Neural cell (in vitro differentiated cells): Measurements from ENCODE around the gene ANKRD35. TPM values are rescaled to one million over a fixed set of nuclear protein-coding genes. Genes with fewer than 3 reads are reported as not detected.

Source experiments
- H2AFZ ChIP-seq: fragments of 200-600, 300-800 bp; sonication (generic), shearing (Covaris generic); 2 replicates; pipeline ENCODE4 v1.6.0; 2014; ENCODE audit warnings: low read depth, mild to moderate bottlenecking, antibody characterized with exemption, low read length, moderate library complexity
- H3F3A ChIP-seq: fragments of 200-600 bp; shearing (Covaris generic); 2 replicates; pipeline ENCODE4 v1.6.1; 2016; ENCODE audit warnings: mild to moderate bottlenecking, moderate library complexity, mixed read lengths, antibody characterized with exemption, low read length; ENCODE audit not compliant: insufficient read depth, poor library complexity, severe bottlenecking
- H3K27ac ChIP-seq: fragments of 200-600, 300-800 bp; sonication (generic), shearing (Covaris generic); 2 replicates; pipeline ENCODE4 v1.5.1; 2014; ENCODE audit warnings: mild to moderate bottlenecking, low read length, moderate library complexity
- H3K27me3 ChIP-seq: fragments of 300-800, 200-600 bp; sonication (generic), shearing (Covaris generic); 2 replicates; pipeline ENCODE4 v1.6.0; 2014; ENCODE audit warnings: mild to moderate bottlenecking, low read depth, low read length, moderate library complexity; ENCODE audit not compliant: insufficient read depth
- H3K36me3 ChIP-seq: fragments of 300-800, 200-600 bp; sonication (generic), shearing (Covaris generic); 2 replicates; pipeline ENCODE4 v1.5.1; 2014; ENCODE audit warnings: mild to moderate bottlenecking, antibody characterized with exemption, low read length, moderate library complexity; ENCODE audit not compliant: insufficient read depth
- H3K4me2 ChIP-seq: fragments of 300-800, 200-600 bp; sonication (generic), shearing (Covaris generic); 2 replicates; pipeline ENCODE4 v1.6.0; 2014; ENCODE audit warnings: mild to moderate bottlenecking, low read length
- H3K4me3 ChIP-seq: fragments of 300-800, 200-600 bp; sonication (generic), shearing (Covaris generic); 2 replicates; pipeline ENCODE4 v1.5.1; 2014; ENCODE audit warnings: mild to moderate bottlenecking, low read length, moderate library complexity
- H3K79me2 ChIP-seq: fragments of 200-600 bp; shearing (Covaris generic); replicated peaks from 2 replicates; pipeline ENCODE4 v1.6.0; 2014; ENCODE audit warnings: mild to moderate bottlenecking, low read length, moderate library complexity; ENCODE audit not compliant: insufficient read depth
- H3K9ac ChIP-seq: fragments of 300-800, 200-600 bp; sonication (generic), shearing (Covaris generic); 2 replicates; pipeline ENCODE4 v1.6.1; 2016; ENCODE audit warnings: mild to moderate bottlenecking, low read length, mixed read lengths
- H3K9me2 ChIP-seq: fragments of 200-600 bp; shearing (Covaris generic); 2 replicates; pipeline ENCODE4 v1.6.1; 2016; ENCODE audit warnings: mild to moderate bottlenecking, low read length, mixed read lengths; ENCODE audit not compliant: insufficient read depth
- H3K9me3 ChIP-seq: fragments of 200-600, 300-800 bp; sonication (generic), shearing (Covaris generic); 2 replicates; pipeline ENCODE4 v1.6.1; 2016; ENCODE audit warnings: mild to moderate bottlenecking, mixed run types, low read length, moderate library complexity, mixed read lengths
- H4K20me1 ChIP-seq: fragments of 200-600 bp; shearing (Covaris generic); 2 replicates; pipeline ENCODE4 v1.6.1; 2016; ENCODE audit warnings: mild to moderate bottlenecking, mixed run types; ENCODE audit not compliant: insufficient read depth
- CTCF ChIP-seq: fragments of 450-650 bp; IDR thresholded peaks from 2 replicates; pipeline ENCODE4 v1.5.1; 2014; ENCODE audit warnings: antibody characterized with exemption, mild to moderate bottlenecking, moderate library complexity; ENCODE audit not compliant: poor library complexity, severe bottlenecking
- EP300 ChIP-seq: fragments of 450-650 bp; conservative IDR thresholded peaks from 2 replicates; pipeline ENCODE4 v1.6.1; 2014; ENCODE audit warnings: antibody characterized with exemption, mild to moderate bottlenecking, moderate library complexity; ENCODE audit not compliant: poor library complexity, severe bottlenecking
- EZH2 ChIP-seq: fragments of 200-600, 300-800 bp; shearing (Covaris generic), sonication (generic); IDR thresholded peaks from 2 replicates; pipeline ENCODE4 v1.6.1; 2014; ENCODE audit warnings: antibody characterized with exemption, low read length, borderline replicate concordance, mild to moderate bottlenecking; ENCODE audit not compliant: insufficient read depth, poor library complexity, severe bottlenecking
- MXI1 ChIP-seq: fragments of 450-650 bp; conservative IDR thresholded peaks from 2 replicates; pipeline ENCODE4 v1.6.1; 2014; ENCODE audit warnings: antibody characterized with exemption, mild to moderate bottlenecking; ENCODE audit not compliant: poor library complexity, severe bottlenecking
- POLR2AphosphoS5 ChIP-seq: IDR thresholded peaks from 2 replicates; pipeline ENCODE4 v1.6.1; 2012
- RAD21 ChIP-seq: fragments of 450-650 bp; conservative IDR thresholded peaks from 2 replicates; pipeline ENCODE4 v1.6.1; 2014; ENCODE audit warnings: antibody characterized with exemption, mild to moderate bottlenecking, moderate library complexity
- SMC3 ChIP-seq: fragments of 450-650 bp; conservative IDR thresholded peaks from 2 replicates; pipeline ENCODE4 v1.6.1; 2014; ENCODE audit warnings: antibody characterized with exemption, mild to moderate bottlenecking, moderate library complexity; ENCODE audit not compliant: poor library complexity
- TAF1 ChIP-seq: IDR thresholded peaks from 2 replicates; pipeline ENCODE4 v1.6.1; 2012; ENCODE audit warnings: low read depth
- polyA plus RNA-seq: library from polyadenylated mRNA; depleted of rRNA; stranded (reverse); fragments of >200 nt; gene quantifications from 2 replicates; pipeline ENCODE4 v1.2.3, GENCODE V29; 2014
- TF ChIP-seq, protein P1 (sequence below): IDR thresholded peaks from 2 replicates; pipeline ENCODE4 v1.6.1; 2012; ENCODE audit warnings: borderline replicate concordance

ANKRD35 gene
- polyA plus RNA-seq, 1 donor from 2014 or later = not detected

DNA sequence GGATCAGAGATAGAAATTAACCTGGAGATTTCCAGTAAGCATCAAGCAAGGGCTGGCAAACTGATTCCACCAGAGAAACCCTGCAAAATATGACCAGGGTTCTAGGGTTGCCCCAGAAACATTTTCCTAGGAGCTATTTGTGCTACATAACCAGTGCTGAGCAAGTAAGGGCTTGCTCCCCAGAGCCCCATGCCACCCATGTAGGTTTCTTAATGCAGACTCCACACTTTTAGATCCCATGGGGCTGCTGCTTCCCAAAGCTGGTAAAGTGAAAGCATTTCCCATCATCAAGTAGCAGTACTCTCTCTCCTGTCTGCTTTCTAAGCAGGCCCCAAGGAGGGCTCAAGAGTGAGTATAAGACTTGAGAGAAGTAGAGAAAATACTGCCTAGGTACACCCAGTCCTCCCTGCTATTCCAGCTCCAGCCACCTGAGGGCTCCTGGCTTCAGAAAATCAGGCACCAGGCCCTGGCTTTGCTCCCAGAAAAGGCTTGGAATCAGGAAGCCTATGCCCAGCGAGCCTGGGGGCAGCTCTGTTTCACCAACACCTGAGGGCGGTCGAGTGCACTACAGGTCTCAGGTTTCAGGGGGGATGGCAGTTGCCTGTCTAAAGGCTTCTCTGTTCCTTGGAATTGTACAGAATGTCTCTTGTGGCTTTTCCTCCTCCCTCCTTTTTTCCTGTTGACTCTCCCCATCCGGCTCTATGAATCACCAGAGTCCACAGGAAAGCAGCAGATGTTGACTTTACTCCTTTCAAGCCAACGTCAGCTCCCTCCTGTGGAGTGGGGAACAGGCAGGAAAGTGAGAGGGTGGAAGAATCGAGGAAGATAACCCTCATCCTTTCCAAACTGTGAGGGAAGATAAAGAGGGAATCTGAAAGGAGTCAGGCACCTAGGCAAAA lies 6.2 kb upstream of the ANKRD35 start:
- TF ChIP-seq RAD21 (peak; percentile 91), CTCF (peak; percentile 97), EP300 (no peak), POLR2AphosphoS5 (no peak), TAF1 (no peak), MXI1 (no peak), SMC3 (peak; percentile 95), EZH2 (no peak)
- TF ChIP-seq, protein P1, sequence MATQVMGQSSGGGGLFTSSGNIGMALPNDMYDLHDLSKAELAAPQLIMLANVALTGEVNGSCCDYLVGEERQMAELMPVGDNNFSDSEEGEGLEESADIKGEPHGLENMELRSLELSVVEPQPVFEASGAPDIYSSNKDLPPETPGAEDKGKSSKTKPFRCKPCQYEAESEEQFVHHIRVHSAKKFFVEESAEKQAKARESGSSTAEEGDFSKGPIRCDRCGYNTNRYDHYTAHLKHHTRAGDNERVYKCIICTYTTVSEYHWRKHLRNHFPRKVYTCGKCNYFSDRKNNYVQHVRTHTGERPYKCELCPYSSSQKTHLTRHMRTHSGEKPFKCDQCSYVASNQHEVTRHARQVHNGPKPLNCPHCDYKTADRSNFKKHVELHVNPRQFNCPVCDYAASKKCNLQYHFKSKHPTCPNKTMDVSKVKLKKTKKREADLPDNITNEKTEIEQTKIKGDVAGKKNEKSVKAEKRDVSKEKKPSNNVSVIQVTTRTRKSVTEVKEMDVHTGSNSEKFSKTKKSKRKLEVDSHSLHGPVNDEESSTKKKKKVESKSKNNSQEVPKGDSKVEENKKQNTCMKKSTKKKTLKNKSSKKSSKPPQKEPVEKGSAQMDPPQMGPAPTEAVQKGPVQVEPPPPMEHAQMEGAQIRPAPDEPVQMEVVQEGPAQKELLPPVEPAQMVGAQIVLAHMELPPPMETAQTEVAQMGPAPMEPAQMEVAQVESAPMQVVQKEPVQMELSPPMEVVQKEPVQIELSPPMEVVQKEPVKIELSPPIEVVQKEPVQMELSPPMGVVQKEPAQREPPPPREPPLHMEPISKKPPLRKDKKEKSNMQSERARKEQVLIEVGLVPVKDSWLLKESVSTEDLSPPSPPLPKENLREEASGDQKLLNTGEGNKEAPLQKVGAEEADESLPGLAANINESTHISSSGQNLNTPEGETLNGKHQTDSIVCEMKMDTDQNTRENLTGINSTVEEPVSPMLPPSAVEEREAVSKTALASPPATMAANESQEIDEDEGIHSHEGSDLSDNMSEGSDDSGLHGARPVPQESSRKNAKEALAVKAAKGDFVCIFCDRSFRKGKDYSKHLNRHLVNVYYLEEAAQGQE = no peak
- Histone ChIP-seq H3K4me3 (no peak overlapping the region), H4K20me1 (no peaks in the 10 kb centered on the region), H3K36me3 (no peaks in the 10 kb centered on the region), H3K9me3 (no peaks in the 10 kb centered on the region), H3F3A (no peaks in the 10 kb centered on the region), H3K4me2 (no peak overlapping the region), H3K27me3 (no peaks in the 10 kb centered on the region), H3K9ac (no peak overlapping the region), H2AFZ (no peak overlapping the region), H3K79me2 (no peaks in the 10 kb centered on the region), H3K27ac (no peak overlapping the region), H3K9me2 (no peaks in the 10 kb centered on the region)

- no peaks in the 10 kb centered on the region for H3K9me3 ChIP-seq
- H3K9ac ChIP-seq = no peak overlapping the region
- no peak overlapping the region for H3K4me2 ChIP-seq
- H3F3A ChIP-seq = no peaks in the 10 kb centered on the region
- no peaks in the 10 kb centered on the region for H3K27me3 ChIP-seq
- H3K27ac ChIP-seq = no peak overlapping the region
- TF ChIP-seq TAF1 = no peak
- TF ChIP-seq RAD21 = no peak
- no peak for TF ChIP-seq CTCF
- TF ChIP-seq, protein P1 = no peak
- TF ChIP-seq SMC3 = no peak
- no peak for TF ChIP-seq EP300
- TF ChIP-seq EZH2 = no peak
- TF ChIP-seq MXI1 = no peak
- TF ChIP-seq POLR2AphosphoS5 = no peak
- H4K20me1 ChIP-seq = no peaks in the 10 kb centered on the region
- H3K4me3 ChIP-seq = no peak overlapping the region
- no peaks in the 10 kb centered on the region for H3K36me3 ChIP-seq
- H3K79me2 ChIP-seq = no peaks in the 10 kb centered on the region
- H3K9me2 ChIP-seq = no peaks in the 10 kb centered on the region
- H2AFZ ChIP-seq = no peak overlapping the region
Observed at GRCh38 chr1:145891143-145891542, 5.5 kb upstream of the ANKRD35 start.
